Testis (tissue), 3 donors: Measurements from ENCODE around the gene CISD1. TPM values are rescaled to one million over a fixed set of nuclear protein-coding genes. Genes with fewer than 3 reads are reported as not detected.

Experiments
- DNase-seq: peaks from one replicate; pipeline ENCODE4 v3.0.0-alpha.2; 2019
- H3K27ac ChIP-seq, 2 donors: fragments of 200-600 bp; sonication (generic); one replicate each; pipeline ENCODE4 v1.5.1; 2019
- H3K27me3 ChIP-seq: fragments of 200-600 bp; sonication (generic); one replicate; pipeline ENCODE4 v1.5.1; 2019
- H3K36me3 ChIP-seq: fragments of 200-600 bp; sonication (generic); one replicate; pipeline ENCODE4 v1.5.1; 2017; ENCODE audit warnings: low read depth; ENCODE audit errors: missing control alignments
- H3K4me1 ChIP-seq: fragments of 200-600 bp; sonication (generic); one replicate; pipeline ENCODE4 v1.5.1; 2019
- H3K4me3 ChIP-seq, 2 donors: fragments of 200-600 bp; sonication (generic); one replicate each; pipeline ENCODE4 v1.5.1; 2017 to 2019
- H3K9me3 ChIP-seq: fragments of 200-600 bp; sonication (generic); one replicate; pipeline ENCODE4 v1.5.1; 2017
- POLR2A ChIP-seq: fragments of 450-650 bp; IDR thresholded peaks from one replicate; pipeline ENCODE4 v1.6.1; 2017; ENCODE audit warnings: antibody characterized with exemption, mild to moderate bottlenecking, moderate library complexity
- WGBS, 2 donors: methylation state at CpG; one replicate each; pipeline ENCODE4 v1.1.5; 2018; 5-methylcytosine and 5-hydroxymethylcytosine counted together
- intact Hi-C: fragments of 100-400 bp; cut with DNase I; formaldehyde crosslinking; loops from one replicate; pipeline ENCODE4 v1.15.1; 2023; ENCODE audit warnings: low total_unique reads
- polyA plus RNA-seq: library from polyadenylated mRNA; stranded (reverse); fragments of 350-450 nt; fragmentation: Illumina TruSeq; extraction: RNeasy Lipid Tissue Mini Kit (QIAGEN cat#74804); gene quantifications from one replicate; pipeline ENCODE4 v1.2.3, GENCODE V29; 2014; ENCODE audit warnings: low read depth, low replicate concordance; ENCODE audit not compliant: insufficient read depth
- total RNA-seq, 2 donors: library from RNA; depleted of rRNA; stranded (reverse); fragments of >200 nt; gene quantifications; one replicate each; pipeline ENCODE4 v1.2.3, GENCODE V29; 2016
- TF ChIP-seq, protein P1 (sequence below), 3 experiments: fragments of 450-650 bp in 2 of 3; fragments of 200-600 bp in 1 of 3; sonication (generic) in 1 of 3; IDR thresholded peaks; one replicate each; pipeline ENCODE4 v1.5.1; 2016 to 2019; ENCODE audit warnings: antibody characterized with exemption in 3 of 3, mild to moderate bottlenecking in 2 of 3, moderate library complexity in 1 of 3

Gene CISD1
- total and polyA plus RNA-seq, 3 donors from 2014 or later = 20.3 to 71.2 (median 20.7) TPM

DNA sequence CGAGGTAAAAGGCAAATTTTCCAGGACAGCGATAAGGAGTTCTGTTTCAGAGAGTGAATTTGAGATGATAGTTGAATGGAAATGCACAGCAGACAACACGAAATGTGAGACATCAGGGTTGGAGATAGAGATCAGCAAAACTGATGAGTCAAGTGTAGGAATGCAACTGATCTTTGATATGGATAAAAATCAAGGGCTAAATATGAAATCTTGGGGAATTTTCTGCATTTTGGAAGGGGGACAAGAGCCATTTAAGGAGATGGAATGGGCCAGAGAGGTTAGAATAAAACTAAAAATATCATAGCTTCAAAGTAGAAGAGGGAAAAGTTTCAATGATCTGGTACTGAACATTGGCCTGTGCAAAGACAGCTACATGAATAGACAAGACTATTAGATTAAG, 11.5 kb downstream of the CISD1 start:
- TF ChIP-seq, protein P1, sequence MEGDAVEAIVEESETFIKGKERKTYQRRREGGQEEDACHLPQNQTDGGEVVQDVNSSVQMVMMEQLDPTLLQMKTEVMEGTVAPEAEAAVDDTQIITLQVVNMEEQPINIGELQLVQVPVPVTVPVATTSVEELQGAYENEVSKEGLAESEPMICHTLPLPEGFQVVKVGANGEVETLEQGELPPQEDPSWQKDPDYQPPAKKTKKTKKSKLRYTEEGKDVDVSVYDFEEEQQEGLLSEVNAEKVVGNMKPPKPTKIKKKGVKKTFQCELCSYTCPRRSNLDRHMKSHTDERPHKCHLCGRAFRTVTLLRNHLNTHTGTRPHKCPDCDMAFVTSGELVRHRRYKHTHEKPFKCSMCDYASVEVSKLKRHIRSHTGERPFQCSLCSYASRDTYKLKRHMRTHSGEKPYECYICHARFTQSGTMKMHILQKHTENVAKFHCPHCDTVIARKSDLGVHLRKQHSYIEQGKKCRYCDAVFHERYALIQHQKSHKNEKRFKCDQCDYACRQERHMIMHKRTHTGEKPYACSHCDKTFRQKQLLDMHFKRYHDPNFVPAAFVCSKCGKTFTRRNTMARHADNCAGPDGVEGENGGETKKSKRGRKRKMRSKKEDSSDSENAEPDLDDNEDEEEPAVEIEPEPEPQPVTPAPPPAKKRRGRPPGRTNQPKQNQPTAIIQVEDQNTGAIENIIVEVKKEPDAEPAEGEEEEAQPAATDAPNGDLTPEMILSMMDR (IDR thresholded peaks at IDR 0.05) = no peak
- no peak for TF ChIP-seq POLR2A
- no peaks in the 10 kb centered on the region for H3K27me3 ChIP-seq
- intact Hi-C loops = no loop called here
- DNase-seq = no peak
- no peak overlapping the region for H3K4me3 ChIP-seq
- H3K27ac ChIP-seq = no peak overlapping the region
- H3K36me3 ChIP-seq = no peaks in the 10 kb centered on the region
- no peaks in the 10 kb centered on the region for H3K4me1 ChIP-seq
- 83 to 95% methylated on average over 3 of the region's 3 CpGs for WGBS, 2 donors
- no peaks in the 10 kb centered on the region for H3K9me3 ChIP-seq

GRCh38 chr10:58281092-58281752, 12.3 kb downstream of the CISD1 start:
- H3K4me3 ChIP-seq = no peak overlapping the region
- no peaks in the 10 kb centered on the region for H3K36me3 ChIP-seq
- no peak for DNase-seq
- TF ChIP-seq POLR2A = no peak
- TF ChIP-seq, protein P1 (IDR thresholded peaks at IDR 0.05) = no peak
- WGBS, 2 donors = 80 to 81% methylated on average over 2 of the region's 2 CpGs
- H3K9me3 ChIP-seq = no peaks in the 10 kb centered on the region
- no peaks in the 10 kb centered on the region for H3K27me3 ChIP-seq
- H3K27ac ChIP-seq = no peak overlapping the region
- intact Hi-C loops = no loop called here
- H3K4me1 ChIP-seq = no peaks in the 10 kb centered on the region

- DNase-seq = no peak
- H3K27me3 ChIP-seq = no peaks in the 10 kb centered on the region
- intact Hi-C loops = no loop called here
- H3K9me3 ChIP-seq = no peaks in the 10 kb centered on the region
- H3K36me3 ChIP-seq = no peaks in the 10 kb centered on the region
- no peaks in the 10 kb centered on the region for H3K4me1 ChIP-seq
- no peak for TF ChIP-seq POLR2A
- TF ChIP-seq, protein P1 (IDR thresholded peaks at IDR 0.05) = no peak
- WGBS, 2 donors = 77 to 85% methylated on average over 3 of the region's 3 CpGs
- no peak overlapping the region for H3K27ac ChIP-seq
- H3K4me3 ChIP-seq = no peak overlapping the region
Observed at GRCh38 chr10:58282615-58283014, 13.7 kb downstream of the CISD1 start.

DNA sequence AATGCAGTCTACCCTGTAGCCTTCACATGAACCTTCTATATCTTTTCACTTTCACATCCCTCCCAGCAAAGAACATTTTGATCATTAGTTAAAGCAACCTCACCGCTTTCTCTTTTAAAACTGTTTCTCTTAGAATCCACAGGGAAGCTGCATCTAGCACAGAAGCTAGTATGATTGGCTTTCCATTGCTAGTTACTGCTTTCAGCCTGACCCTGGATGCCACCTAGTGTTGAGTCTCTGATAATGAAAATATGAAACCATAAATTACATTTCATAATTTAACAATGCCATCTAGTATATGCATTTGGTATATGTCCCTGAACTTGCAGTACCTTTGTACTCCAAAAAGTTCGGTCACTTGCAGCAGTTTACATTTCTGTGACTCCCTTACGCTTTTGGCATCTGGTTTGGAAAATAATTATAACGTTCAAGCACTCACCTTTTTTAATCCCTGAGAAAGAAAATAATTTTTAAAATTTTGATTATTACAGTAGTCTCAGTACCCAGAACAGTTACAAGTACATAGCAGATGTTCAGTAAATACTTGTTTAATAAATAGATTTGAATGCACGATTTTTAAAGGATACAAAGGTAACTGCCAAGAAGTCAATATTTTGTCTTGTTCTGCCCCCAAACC, 22.7 kb downstream of the CISD1 start:
- H3K27ac ChIP-seq = no peak overlapping the region
- intact Hi-C loops = loop anchor here (5.0 kb wide), 1 partner anchor 109 kb away; no protein-coding TSS in a partner anchor
- DNase-seq = peak; percentile 21
- H3K9me3 ChIP-seq = no peaks in the 10 kb centered on the region
- no peaks in the 10 kb centered on the region for H3K27me3 ChIP-seq
- TF ChIP-seq, protein P1 (IDR thresholded peaks at IDR 0.05) = peak; percentile 49 to 59 (median 57)
- no peak for TF ChIP-seq POLR2A
- no peaks in the 10 kb centered on the region for H3K4me1 ChIP-seq
- no peak overlapping the region for H3K4me3 ChIP-seq
- WGBS, 2 donors = 71 to 73% methylated on average over 5 of the region's 5 CpGs
- no peaks in the 10 kb centered on the region for H3K36me3 ChIP-seq
